B cell (primary cell): ENCODE measurements around the gene TSPAN18.

Source experiments
- EZH2 ChIP-seq: IDR thresholded peaks from 2 replicates; pipeline ENCODE4 v1.6.1; 2012; ENCODE audit warnings: borderline replicate concordance, low read depth, mild to moderate bottlenecking, moderate library complexity, low read length; ENCODE audit not compliant: insufficient read depth, poor library complexity, severe bottlenecking
- TF ChIP-seq, protein P1 (sequence below): fragments of 200-600 bp; IDR thresholded peaks from one replicate; pipeline ENCODE4 v1.8.0; 2022; ENCODE audit warnings: antibody characterized with exemption, mild to moderate bottlenecking

DNA sequence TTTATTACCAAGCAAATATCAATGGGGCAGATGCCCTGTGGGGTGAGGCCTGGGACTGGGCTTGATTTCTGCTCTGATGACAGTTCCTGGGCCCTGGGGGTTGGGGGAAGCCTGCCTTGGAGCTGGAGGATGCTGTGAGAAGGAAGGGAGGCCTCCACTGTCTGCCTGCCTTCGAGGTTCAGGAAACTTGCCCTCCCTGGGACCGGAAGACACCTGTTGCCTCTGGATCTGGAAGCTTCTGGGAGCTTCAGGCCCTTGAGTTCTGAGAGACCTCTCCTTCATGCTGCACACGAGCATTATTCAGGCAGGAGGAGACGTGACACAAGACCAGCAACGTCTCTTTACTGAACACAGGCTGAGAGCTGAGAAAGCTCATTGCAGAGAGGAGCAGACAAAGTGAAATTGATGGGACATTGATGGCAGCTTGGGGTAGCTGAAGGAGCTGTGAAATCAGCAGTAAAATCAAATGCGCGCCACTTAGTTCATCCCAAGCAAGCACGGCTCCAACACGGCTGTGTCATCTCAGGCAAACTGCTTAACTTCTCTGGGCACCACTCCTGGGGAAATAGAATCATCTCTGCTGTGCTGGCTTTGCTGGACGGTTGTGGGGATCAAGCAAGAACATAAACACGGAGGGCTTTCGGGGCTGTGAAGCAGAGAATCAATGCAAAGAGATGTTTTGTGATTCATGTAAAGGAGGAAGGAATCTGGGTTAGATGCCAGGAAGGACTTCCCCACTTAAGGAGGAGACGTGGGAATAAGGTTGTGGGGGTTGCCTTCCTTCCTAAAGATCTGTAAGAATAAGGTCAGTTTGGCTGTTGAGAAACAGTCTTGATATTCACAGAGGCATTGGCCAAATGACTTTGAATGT lies 159.4 kb downstream of the TSPAN18 start:
- TF ChIP-seq EZH2, result no peak
- TF ChIP-seq, protein P1, sequence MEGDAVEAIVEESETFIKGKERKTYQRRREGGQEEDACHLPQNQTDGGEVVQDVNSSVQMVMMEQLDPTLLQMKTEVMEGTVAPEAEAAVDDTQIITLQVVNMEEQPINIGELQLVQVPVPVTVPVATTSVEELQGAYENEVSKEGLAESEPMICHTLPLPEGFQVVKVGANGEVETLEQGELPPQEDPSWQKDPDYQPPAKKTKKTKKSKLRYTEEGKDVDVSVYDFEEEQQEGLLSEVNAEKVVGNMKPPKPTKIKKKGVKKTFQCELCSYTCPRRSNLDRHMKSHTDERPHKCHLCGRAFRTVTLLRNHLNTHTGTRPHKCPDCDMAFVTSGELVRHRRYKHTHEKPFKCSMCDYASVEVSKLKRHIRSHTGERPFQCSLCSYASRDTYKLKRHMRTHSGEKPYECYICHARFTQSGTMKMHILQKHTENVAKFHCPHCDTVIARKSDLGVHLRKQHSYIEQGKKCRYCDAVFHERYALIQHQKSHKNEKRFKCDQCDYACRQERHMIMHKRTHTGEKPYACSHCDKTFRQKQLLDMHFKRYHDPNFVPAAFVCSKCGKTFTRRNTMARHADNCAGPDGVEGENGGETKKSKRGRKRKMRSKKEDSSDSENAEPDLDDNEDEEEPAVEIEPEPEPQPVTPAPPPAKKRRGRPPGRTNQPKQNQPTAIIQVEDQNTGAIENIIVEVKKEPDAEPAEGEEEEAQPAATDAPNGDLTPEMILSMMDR, result no peak
